Measurements from ENCODE around the gene PPP6R2.

DNA sequence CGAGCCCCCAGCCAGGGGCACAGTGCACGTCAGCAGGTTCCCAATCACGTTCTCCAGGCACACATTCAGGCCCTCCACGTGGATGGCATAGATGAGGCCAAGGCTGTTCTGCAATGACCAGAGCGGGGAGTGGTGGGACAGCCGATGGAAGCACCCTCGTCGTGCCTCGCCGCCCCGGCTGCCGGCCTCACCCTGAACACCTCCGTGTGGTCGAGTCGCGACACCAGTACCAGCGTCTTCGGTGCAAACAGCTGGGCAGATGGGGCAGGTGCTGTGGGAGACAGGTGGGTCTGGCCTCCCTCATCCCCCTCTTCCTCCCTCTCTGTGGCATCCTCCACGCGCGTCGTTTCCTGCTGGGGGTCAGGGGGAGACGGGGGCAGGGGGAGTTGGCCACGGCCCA, 124.2 kb downstream of the PPP6R2 start:
- TF ChIP-seq POLR2A (IDR thresholded peaks at IDR 0.05; ENCODE audit: low read depth, low read length) (no peak), POLR2AphosphoS5 (IDR thresholded peaks at IDR 0.05; ENCODE audit: low read depth, low read length) (no peak), SPI1 (IDR thresholded peaks at IDR 0.05; ENCODE audit: low read depth, low read length) (no peak), POU2F2 (IDR thresholded peaks at IDR 0.05; ENCODE audit: low read depth, low read length) (no peak), TAF1 (IDR thresholded peaks at IDR 0.05; ENCODE audit: low read depth, low read length) (no peak), PAX5 (IDR thresholded peaks at IDR 0.05; ENCODE audit: insufficient read depth, low read length, severe bottlenecking) (no peak)

All from GM12891 (cell line).